ENCODE measurements around the gene FAM167B. TPM values are rescaled to one million over a fixed set of nuclear protein-coding genes. Genes with fewer than 3 reads are reported as not detected.

The FAM167B gene
- total RNA-seq, 1 experiment from 2014 or later, result 1.5 TPM

DNA sequence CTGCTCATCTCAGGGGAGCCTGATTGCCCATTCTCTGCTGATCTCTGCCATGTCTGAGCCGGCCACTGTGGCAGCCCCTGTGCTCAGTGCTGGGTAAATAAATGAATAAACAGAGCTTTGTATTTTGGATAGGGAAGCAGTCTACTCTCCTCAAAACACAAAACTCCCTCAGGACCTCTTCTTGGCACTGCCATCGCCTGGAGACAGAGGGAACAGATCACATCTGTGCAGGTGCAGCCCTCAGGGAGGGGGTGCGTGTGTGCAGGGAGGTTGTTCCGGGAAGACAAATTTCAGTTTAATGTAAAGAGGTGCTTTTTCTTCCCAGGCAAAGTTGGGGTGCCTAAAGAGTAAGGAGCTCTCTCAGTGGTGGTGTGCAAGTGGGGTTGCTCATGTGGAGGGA, 7.7 kb upstream of the FAM167B start:
- Histone ChIP-seq H3K9ac (ENCODE audit: extremely low read depth, insufficient read length, low read length) (peak overlapping the region; percentile 46), H4K20me1 (ENCODE audit: control insufficient read depth, insufficient read depth, insufficient read length) (no peaks in the 10 kb centered on the region)
- peak overlapping the region in 1 of 3 experiments; percentile 95; a peak in 2 of 7 replicates for H3K27ac Mint-ChIP-seq

More for the DNA sequence above, 7.7 kb upstream of the FAM167B start:
- Histone ChIP-seq H3K4me1 (ENCODE audit: insufficient read depth, low read length) (no peaks in the 10 kb centered on the region; the same call in 1 of the 2 replicates), H2BK120ac (ENCODE audit: low read depth, low read length, poor library complexity, severe bottlenecking) (no peak overlapping the region), H2BK5ac (ENCODE audit: insufficient read length, low read length) (no peak overlapping the region), H3K27me3 (ENCODE audit: insufficient read depth, low read length) (no peaks in the 10 kb centered on the region), H2AK5ac (ENCODE audit: insufficient read length, low read length) (no peak overlapping the region), H3K23me2 (ENCODE audit: insufficient read length, low read depth, low read length, poor library complexity, severe bottlenecking) (peaks cover 17% of the 10 kb centered on the region), H3K27ac (ENCODE audit: insufficient read length, low read depth, low read length) (no peak overlapping the region), H3K56ac (ENCODE audit: insufficient read length, low read depth, low read length) (no peak overlapping the region), H3K18ac (ENCODE audit: insufficient read length, low read depth, low read length) (no peak overlapping the region), H3K23ac (ENCODE audit: insufficient read length, low read depth, low read length) (no peak overlapping the region), H3T11ph (ENCODE audit: low read length) (no peak overlapping the region), H4K8ac (replicated peaks; ENCODE audit: insufficient read length, low read depth, low read length) (no peak overlapping the region), H4K91ac (ENCODE audit: insufficient read length, low read depth, low read length) (no peak overlapping the region), H3K4ac (ENCODE audit: low read depth, low read length) (no peak overlapping the region), H3K4me2 (ENCODE audit: insufficient read depth, insufficient read length, low read length) (peak overlapping the region; percentile 75), H3K79me2 (ENCODE audit: insufficient read depth, low read length) (no peaks in the 10 kb centered on the region), H2BK20ac (ENCODE audit: low read depth, low read length, poor library complexity, severe bottlenecking) (no peak overlapping the region), H2BK15ac (ENCODE audit: low read depth, low read length) (no peak overlapping the region), H2BK12ac (ENCODE audit: insufficient read length, low read depth, low read length) (no peak overlapping the region), H3K9me3 (ENCODE audit: control insufficient read depth, low read depth, low read length) (no peaks in the 10 kb centered on the region), H3K14ac (ENCODE audit: insufficient read depth, low read length) (no peak overlapping the region), H3K79me1 (ENCODE audit: insufficient read depth, low read depth, low read length, poor library complexity, severe bottlenecking) (no peaks in the 10 kb centered on the region), H2AFZ (ENCODE audit: low read length) (no peak overlapping the region), H4K5ac (ENCODE audit: insufficient read length, low read depth, low read length) (no peak overlapping the region)
- H3K36me3 Mint-ChIP-seq (ENCODE audit: insufficient read depth in 1 of 3, low read depth in 3 of 3), result peaks cover 0 to 14% (median 2%) of the 10 kb centered on the region in 3 experiments; a peak in 2 of 7 replicates
- TF ChIP-seq, protein P1, sequence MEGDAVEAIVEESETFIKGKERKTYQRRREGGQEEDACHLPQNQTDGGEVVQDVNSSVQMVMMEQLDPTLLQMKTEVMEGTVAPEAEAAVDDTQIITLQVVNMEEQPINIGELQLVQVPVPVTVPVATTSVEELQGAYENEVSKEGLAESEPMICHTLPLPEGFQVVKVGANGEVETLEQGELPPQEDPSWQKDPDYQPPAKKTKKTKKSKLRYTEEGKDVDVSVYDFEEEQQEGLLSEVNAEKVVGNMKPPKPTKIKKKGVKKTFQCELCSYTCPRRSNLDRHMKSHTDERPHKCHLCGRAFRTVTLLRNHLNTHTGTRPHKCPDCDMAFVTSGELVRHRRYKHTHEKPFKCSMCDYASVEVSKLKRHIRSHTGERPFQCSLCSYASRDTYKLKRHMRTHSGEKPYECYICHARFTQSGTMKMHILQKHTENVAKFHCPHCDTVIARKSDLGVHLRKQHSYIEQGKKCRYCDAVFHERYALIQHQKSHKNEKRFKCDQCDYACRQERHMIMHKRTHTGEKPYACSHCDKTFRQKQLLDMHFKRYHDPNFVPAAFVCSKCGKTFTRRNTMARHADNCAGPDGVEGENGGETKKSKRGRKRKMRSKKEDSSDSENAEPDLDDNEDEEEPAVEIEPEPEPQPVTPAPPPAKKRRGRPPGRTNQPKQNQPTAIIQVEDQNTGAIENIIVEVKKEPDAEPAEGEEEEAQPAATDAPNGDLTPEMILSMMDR (conservative IDR thresholded peaks at IDR 0.05), result no peak
- WGBS (ENCODE audit: extremely low coverage, insufficient read length, low lambda C conversion rate), result no CpG with 5 or more reads among the region's 4 CpGs
- peak overlapping the region; percentile 82 to 92 for H3K4me3 Mint-ChIP-seq
- peaks cover 21 to 23% of the 10 kb centered on the region in 2 experiments for H3K4me1 Mint-ChIP-seq
- peaks cover 4% of the 10 kb centered on the region for H3K27me3 Mint-ChIP-seq (ENCODE audit: low read depth)
- no peak for DNase-seq
- no peaks in the 10 kb centered on the region for H3K9me3 Mint-ChIP-seq

Data from H9 (cell line).